ENCODE results near the gene ABT1. TPM values are rescaled to one million over a fixed set of nuclear protein-coding genes. Genes with fewer than 3 reads are reported as not detected.
"Not testable (repeated sequence)": the region's sequence is repeated elsewhere in the genome, so short reads cannot be mapped to it uniquely, and the experiment has no call there.

ABT1 gene
- 10 to 100 TPM; 13.9 to 19.4 (median 17.5) TPM for total RNA-seq

DNA sequence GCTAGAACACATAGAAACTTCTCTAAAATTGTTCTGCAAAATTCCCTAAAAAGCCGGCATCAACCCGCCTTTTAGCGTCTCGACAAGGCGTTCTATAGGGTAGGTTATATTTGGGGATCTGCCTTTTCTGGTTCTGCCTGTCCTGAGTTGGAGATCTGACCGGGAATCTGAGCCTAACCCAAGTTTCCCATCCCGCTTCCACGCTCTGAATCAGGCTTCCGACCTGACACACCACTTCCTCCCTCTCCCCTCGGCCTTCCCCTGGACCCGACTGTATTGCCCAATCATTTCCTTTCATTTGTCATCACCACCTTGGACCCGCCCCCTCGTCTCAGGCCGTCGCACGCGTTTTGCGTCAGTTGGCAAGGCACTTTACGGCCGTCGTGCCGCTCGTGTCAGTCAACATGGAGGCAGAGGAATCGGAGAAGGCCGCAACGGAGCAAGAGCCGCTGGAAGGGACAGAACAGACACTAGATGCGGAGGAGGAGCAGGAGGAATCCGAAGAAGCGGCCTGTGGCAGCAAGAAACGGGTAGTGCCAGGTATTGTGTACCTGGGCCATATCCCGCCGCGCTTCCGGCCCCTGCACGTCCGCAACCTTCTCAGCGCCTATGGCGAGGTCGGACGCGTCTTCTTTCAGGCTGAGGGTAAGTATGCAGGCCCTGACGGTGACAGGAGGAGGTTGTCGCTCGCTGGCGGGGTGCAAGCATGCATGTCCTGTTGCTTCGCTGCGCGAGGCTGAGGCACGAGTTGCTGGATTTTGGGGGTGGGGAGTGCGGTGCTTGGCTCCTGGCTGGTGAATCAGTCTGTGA is at the start of gene ABT1:
TSS of gene ABT1 (plus strand) at position 375 of the 810 bp plus-strand sequence. CDS start at position 405, 30 bp downstream.
- peaks cover 0 to 33% of the 10 kb centered on the region in 2 donors for H3K36me3 ChIP-seq
- H3K4me1 ChIP-seq, result peaks cover 0 to 31% (median 8%) of the 10 kb centered on the region in 3 donors
- peak; percentile 97 for ATAC-seq
- peak within 1 kb of the TSS; percentile 45 to 86 for H3K4me3 ChIP-seq
- no peaks in the 10 kb centered on the region for H3K9me3 ChIP-seq
- TF ChIP-seq, protein P1, sequence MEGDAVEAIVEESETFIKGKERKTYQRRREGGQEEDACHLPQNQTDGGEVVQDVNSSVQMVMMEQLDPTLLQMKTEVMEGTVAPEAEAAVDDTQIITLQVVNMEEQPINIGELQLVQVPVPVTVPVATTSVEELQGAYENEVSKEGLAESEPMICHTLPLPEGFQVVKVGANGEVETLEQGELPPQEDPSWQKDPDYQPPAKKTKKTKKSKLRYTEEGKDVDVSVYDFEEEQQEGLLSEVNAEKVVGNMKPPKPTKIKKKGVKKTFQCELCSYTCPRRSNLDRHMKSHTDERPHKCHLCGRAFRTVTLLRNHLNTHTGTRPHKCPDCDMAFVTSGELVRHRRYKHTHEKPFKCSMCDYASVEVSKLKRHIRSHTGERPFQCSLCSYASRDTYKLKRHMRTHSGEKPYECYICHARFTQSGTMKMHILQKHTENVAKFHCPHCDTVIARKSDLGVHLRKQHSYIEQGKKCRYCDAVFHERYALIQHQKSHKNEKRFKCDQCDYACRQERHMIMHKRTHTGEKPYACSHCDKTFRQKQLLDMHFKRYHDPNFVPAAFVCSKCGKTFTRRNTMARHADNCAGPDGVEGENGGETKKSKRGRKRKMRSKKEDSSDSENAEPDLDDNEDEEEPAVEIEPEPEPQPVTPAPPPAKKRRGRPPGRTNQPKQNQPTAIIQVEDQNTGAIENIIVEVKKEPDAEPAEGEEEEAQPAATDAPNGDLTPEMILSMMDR (IDR thresholded peaks at IDR 0.05), result peak in 1 of 4 experiments; percentile 2
- TF ChIP-seq POLR2AphosphoS5 (IDR thresholded peaks at IDR 0.05) (peak; percentile 98), EP300 (IDR thresholded peaks at IDR 0.05) (no peak), POLR2A (IDR thresholded peaks at IDR 0.05) (peak; percentile 58 to 70)
- 0 to 1% methylated on average over 11 to 17 of the region's 51 CpGs for WGBS, 2 donors (ENCODE audit: low coverage in 1 of 2)
- H3K27ac ChIP-seq, result peak within 1 kb of the TSS; percentile 67 to 90 (median 89)
- H3K27me3 ChIP-seq, result peaks cover 32% of the 10 kb centered on the region

DNA sequence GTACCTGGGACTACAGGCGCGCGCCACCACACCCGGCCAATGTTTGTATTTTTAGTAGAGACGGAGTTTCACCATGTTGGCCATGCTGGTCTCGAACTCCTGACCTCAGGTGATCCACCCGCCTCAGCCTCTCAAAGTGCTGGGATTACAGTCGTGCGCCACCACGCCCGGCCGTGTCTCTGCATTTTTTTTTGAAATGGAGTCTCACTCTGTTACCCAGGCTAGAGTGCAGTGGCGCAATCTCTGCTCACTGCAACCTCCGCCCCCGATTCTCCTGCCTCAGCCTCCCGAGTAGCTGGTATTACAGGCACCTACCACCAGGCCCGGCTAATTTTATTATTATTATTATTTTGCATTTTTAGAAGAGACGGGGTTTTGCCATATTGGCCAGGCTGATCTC is 49.4 kb upstream of the ABT1 start:
- H3K27ac ChIP-seq, H3K27me3 ChIP-seq, H3K4me3 ChIP-seq, ATAC-seq, H3K9me3 ChIP-seq, H3K4me1 ChIP-seq: not testable (repeated sequence)
- peaks cover 0 to 38% of the 10 kb centered on the region in 2 donors for H3K36me3 ChIP-seq
- 86 to 96% methylated on average over 4 to 11 of the region's 18 CpGs for WGBS, 2 donors (ENCODE audit: low coverage in 1 of 2)

DNA sequence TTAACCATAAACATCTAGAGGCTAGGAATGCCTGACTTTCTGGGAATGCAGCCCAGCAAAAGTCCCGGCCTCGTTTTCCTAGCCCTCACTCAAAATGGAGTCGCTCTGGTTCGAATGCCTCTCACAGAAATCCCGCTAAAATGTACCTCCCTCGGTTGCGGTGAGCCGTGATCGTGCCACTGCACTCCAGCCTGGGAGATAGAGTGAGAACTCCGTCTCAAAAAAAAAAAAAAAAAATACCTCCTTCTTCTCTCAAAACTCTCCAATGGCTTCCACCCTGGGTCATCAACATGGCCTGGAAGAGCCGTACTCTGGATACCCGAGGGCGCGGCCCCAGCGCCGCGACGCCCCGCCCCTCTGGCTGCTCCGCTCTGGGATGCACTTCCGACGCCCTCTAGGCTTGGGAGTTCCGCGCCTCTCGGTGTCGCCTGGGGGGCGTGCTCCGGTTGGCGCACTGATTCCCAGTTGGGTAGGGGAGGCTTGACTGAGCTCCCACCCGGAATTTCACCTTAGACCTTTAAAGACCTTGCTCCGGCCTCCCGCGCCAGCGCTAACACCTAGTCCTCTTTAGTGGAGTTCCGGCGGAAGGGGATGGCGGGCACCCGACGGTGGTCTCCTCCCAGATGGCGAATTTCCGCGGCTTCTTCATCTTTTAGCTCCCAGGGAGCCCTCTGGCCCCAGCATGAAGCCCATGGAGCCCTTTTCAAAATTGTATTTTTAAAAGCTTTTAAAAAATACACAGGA is 46.3 kb upstream of the ABT1 start:
- Histone ChIP-seq H3K9me3 (no peaks in the 10 kb centered on the region), H3K27ac (peak overlapping the region in 3 of 4 donors; percentile 38 to 63 (median 41)), H3K4me1 (peaks cover 0 to 31% (median 3%) of the 10 kb centered on the region in 3 donors), H3K4me3 (peak overlapping the region; percentile 31 to 52), H3K36me3 (peaks cover 0 to 10% of the 10 kb centered on the region in 2 donors), H3K27me3 (no peaks in the 10 kb centered on the region)
- ATAC-seq, result peak; percentile 57
- 0 to 4% methylated on average over 3 to 35 of the region's 42 CpGs for WGBS, 2 donors (ENCODE audit: low coverage in 1 of 2)
- TF ChIP-seq, protein P1 (IDR thresholded peaks at IDR 0.05), result peak in 2 of 4 experiments; percentile 30 to 46
- TF ChIP-seq EP300 (IDR thresholded peaks at IDR 0.05), result no peak
- TF ChIP-seq POLR2AphosphoS5 (IDR thresholded peaks at IDR 0.05), result no peak
- no peak for TF ChIP-seq POLR2A (IDR thresholded peaks at IDR 0.05)

DNA sequence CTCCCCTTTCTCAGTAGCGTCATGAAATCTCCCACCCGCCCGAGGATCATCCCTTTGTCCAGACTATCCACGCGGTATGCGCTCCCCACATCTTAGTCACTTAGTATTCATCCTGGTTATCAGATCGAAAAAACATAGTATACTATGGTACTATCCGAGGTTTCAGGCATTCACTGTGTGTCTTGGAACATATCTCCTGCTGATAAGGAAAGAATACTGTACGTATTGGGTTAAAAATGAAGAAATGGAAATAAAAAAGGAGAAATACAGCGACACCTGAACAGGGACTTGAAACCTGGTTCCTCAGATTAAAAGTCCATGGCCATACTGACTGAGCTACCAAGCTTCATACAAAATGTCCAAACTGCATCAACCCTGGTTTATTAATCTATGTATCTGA is 44.5 kb upstream of the ABT1 start:
- no peaks in the 10 kb centered on the region for H3K27me3 ChIP-seq
- ATAC-seq, result no peak
- no peaks in the 10 kb centered on the region for H3K36me3 ChIP-seq
- H3K4me1 ChIP-seq, result peaks cover 0 to 35% (median 3%) of the 10 kb centered on the region in 3 donors
- H3K27ac ChIP-seq, result no peak overlapping the region
- no peak overlapping the region for H3K4me3 ChIP-seq
- TF ChIP-seq POLR2A (IDR thresholded peaks at IDR 0.05) (no peak), POLR2AphosphoS5 (IDR thresholded peaks at IDR 0.05) (no peak), EP300 (IDR thresholded peaks at IDR 0.05) (no peak)
- TF ChIP-seq, protein P1 (IDR thresholded peaks at IDR 0.05), result no peak
- no peaks in the 10 kb centered on the region for H3K9me3 ChIP-seq
- 81 to 88% methylated on average over 5 to 10 of the region's 10 CpGs for WGBS, 2 donors (ENCODE audit: low coverage in 1 of 2)

DNA sequence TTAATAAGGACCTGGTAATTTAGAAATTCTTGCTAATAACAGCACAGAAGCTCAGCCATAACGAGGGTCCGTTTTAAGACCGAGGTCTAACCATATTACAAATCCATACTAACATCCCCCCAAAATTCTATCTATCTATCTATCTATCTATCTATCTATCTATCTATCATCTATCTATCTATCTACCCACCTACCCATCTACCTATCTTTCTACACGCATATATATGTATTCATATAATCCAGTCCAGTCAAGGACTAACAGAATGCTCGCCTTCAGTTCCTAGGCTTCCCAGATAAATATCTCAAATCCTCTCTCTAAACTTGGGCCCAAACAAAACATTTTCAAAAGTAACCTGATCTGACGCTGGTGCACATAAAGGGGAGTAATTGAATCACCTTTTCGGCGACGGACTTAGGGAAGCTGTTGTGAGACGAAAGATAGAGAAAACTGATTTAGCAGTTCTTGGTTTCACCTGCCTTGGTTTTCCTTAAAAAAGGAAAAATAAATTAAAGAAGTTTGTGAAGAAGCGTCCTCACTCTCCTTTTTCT is 44.0 kb upstream of the ABT1 start:
- H3K36me3 ChIP-seq, result no peaks in the 10 kb centered on the region
- H3K27me3 ChIP-seq, result no peaks in the 10 kb centered on the region
- WGBS, 2 donors (ENCODE audit: low coverage in 1 of 2), result 39 to 45% methylated on average over 9 to 11 of the region's 11 CpGs
- H3K4me3 ChIP-seq, result peak overlapping the region; percentile 57 to 93
- H3K4me1 ChIP-seq, result peaks cover 0 to 35% (median 3%) of the 10 kb centered on the region in 3 donors
- peak overlapping the region; percentile 82 to 91 (median 85) for H3K27ac ChIP-seq
- H3K9me3 ChIP-seq, result no peaks in the 10 kb centered on the region
- no peak for ATAC-seq
- no peak for TF ChIP-seq POLR2A (IDR thresholded peaks at IDR 0.05)
